SK-N-SH (cell line): ENCODE measurements around the gene FBXO42. TPM values are rescaled to one million over a fixed set of nuclear protein-coding genes. Genes with fewer than 3 reads are reported as not detected.

Source experiments
- CTCF ChIA-PET: fragments of 300-600, 350-600 bp; formaldehyde crosslinking; extraction: SDS; loops from one replicate; lab custom pipeline; 2021; lab: Yijun Ruan, JAX
- POLR2A ChIA-PET: fragments of 350-600 bp; sonication (Branson Sonifier 250); formaldehyde crosslinking; extraction: SDS; loops from one replicate; lab custom pipeline; 2020; ENCODE audit warnings: antibody characterized with exemption, inconsistent platforms; lab: Yijun Ruan, JAX
- DNase-seq: peaks from one replicate; pipeline ENCODE4 v3.0.0; 2012
- H2AFZ ChIP-seq: fragments of 200-600 bp; sonication (generic); 2 replicates; pipeline ENCODE4 v1.8.1; 2016; ENCODE audit warnings: antibody characterized with exemption, mild to moderate bottlenecking, low read depth
- H3F3A ChIP-seq: fragments of 200-600 bp; sonication (generic); replicated peaks from 2 replicates; pipeline ENCODE3; 2016; ENCODE audit warnings: antibody characterized with exemption, mild to moderate bottlenecking; ENCODE audit not compliant: insufficient read depth
- H3K27ac ChIP-seq, 2 experiments: fragments of 200-500 bp in 1 of 2; fragments of 200-600 bp in 1 of 2; sonication (Bioruptor generic) in 1 of 2; sonication (generic), shearing (Covaris generic) in 1 of 2; 2 replicates each; pipeline versions ENCODE4 v1.5.1 to v1.6.1; 2014 to 2016; ENCODE audit warnings: low read depth in 2 of 2, inconsistent platforms in 1 of 2, low read length in 1 of 2, mild to moderate bottlenecking in 1 of 2, mixed read lengths in 1 of 2
- H3K27me3 ChIP-seq: fragments of 200-600 bp; sonication (generic), shearing (Covaris generic); 2 replicates; pipeline ENCODE4 v1.6.1; 2016; ENCODE audit warnings: mixed run types; ENCODE audit not compliant: insufficient read depth
- H3K36me3 ChIP-seq, 2 experiments: fragments of 200-500 bp in 1 of 2; fragments of 200-600 bp in 1 of 2; sonication (Bioruptor generic) in 1 of 2; sonication (generic) in 1 of 2; replicated peaks in 1 of 2; 2 replicates each; pipeline versions ENCODE3 to v1.5.1; 2014 to 2016; ENCODE audit warnings: low read length in 1 of 2, mild to moderate bottlenecking in 1 of 2; ENCODE audit not compliant: insufficient read depth in 2 of 2, control insufficient read depth in 1 of 2
- H3K4me1 ChIP-seq, 2 experiments: fragments of 200-500 bp in 1 of 2; fragments of 200-600 bp in 1 of 2; sonication (Bioruptor generic) in 1 of 2; sonication (generic), shearing (Covaris generic) in 1 of 2; 2 replicates each; pipeline versions ENCODE4 v1.5.1 to v1.6.1; 2014 to 2016; ENCODE audit warnings: low read depth in 1 of 2, low read length in 1 of 2, mixed run types in 1 of 2; ENCODE audit not compliant: insufficient read depth in 2 of 2, control insufficient read depth in 1 of 2
- H3K4me2 ChIP-seq: fragments of 200-600 bp; sonication (generic), shearing (Covaris generic); 2 replicates; pipeline ENCODE4 v1.6.1; 2017; ENCODE audit warnings: mixed run types
- H3K4me3 ChIP-seq, 2 experiments: fragments of 200-500 bp in 1 of 2; fragments of 200-600 bp in 1 of 2; sonication (Bioruptor generic) in 1 of 2; sonication (generic), shearing (Covaris generic) in 1 of 2; 2 replicates each; pipeline versions ENCODE4 v1.5.1 to v1.8.1; 2014 to 2016; ENCODE audit warnings: low read depth in 2 of 2, inconsistent platforms in 1 of 2, low read length in 1 of 2, mild to moderate bottlenecking in 1 of 2, mixed read lengths in 1 of 2, moderate library complexity in 1 of 2
- H3K79me2 ChIP-seq: fragments of 200-600 bp; sonication (generic); 2 replicates; pipeline ENCODE4 v1.8.1; 2017; ENCODE audit warnings: mild to moderate bottlenecking; ENCODE audit not compliant: insufficient read depth
- H3K9ac ChIP-seq: fragments of 200-600 bp; sonication (generic); 2 replicates; pipeline ENCODE4 v1.6.1; 2017; ENCODE audit warnings: mixed run types
- H3K9me2 ChIP-seq: fragments of 200-600 bp; sonication (generic); 2 replicates; pipeline ENCODE4 v1.6.1; 2017; ENCODE audit warnings: mixed run types
- H3K9me3 ChIP-seq: fragments of 200-600 bp; sonication (generic); 2 replicates; pipeline ENCODE4 v1.6.1; 2017; ENCODE audit warnings: mixed run types, mild to moderate bottlenecking, moderate library complexity
- H4K20me1 ChIP-seq: fragments of 200-600 bp; sonication (generic); 2 replicates; pipeline ENCODE4 v1.6.1; 2017; ENCODE audit warnings: mild to moderate bottlenecking, mixed run types; ENCODE audit not compliant: insufficient read depth
- CTCF ChIP-seq: fragments of 200-600 bp; sonication (generic); IDR thresholded peaks from 2 replicates; pipeline ENCODE4 v1.6.1; 2017; ENCODE audit warnings: antibody characterized with exemption, mild to moderate bottlenecking, moderate library complexity
- ELF1 ChIP-seq: IDR thresholded peaks from 2 replicates; pipeline ENCODE4 v1.4.0; 2012
- FOXM1 ChIP-seq: IDR thresholded peaks from 2 replicates; pipeline ENCODE4 v1.4.0; 2012; ENCODE audit warnings: low read depth, mild to moderate bottlenecking
- GATA2 ChIP-seq: sonication (generic); formaldehyde crosslinking; IDR thresholded peaks from 2 replicates; pipeline ENCODE4 v1.5.0; 2020; ENCODE audit warnings: mild to moderate bottlenecking, missing genetic modification reagents
- MAX ChIP-seq: IDR thresholded peaks from 2 replicates; pipeline ENCODE4 v1.4.0; 2012; ENCODE audit warnings: low read depth
- NFIC ChIP-seq: IDR thresholded peaks from 2 replicates; pipeline ENCODE4 v1.4.0; 2012; ENCODE audit warnings: borderline replicate concordance
- PBX3 ChIP-seq: IDR thresholded peaks from 2 replicates; pipeline ENCODE4; 2012
- POLR2AphosphoS5 ChIP-seq: IDR thresholded peaks from 2 replicates; pipeline ENCODE4 v1.6.1; 2012; ENCODE audit warnings: low read depth, low read length
- RAD21 ChIP-seq: IDR thresholded peaks from 2 replicates; pipeline ENCODE4 v1.6.1; 2012; ENCODE audit warnings: mild to moderate bottlenecking, low read length
- REST ChIP-seq: IDR thresholded peaks from 2 replicates; pipeline ENCODE4 v1.6.1; 2012; ENCODE audit warnings: mild to moderate bottlenecking, low read depth, low read length, moderate library complexity
- RFX5 ChIP-seq: IDR thresholded peaks from 2 replicates; pipeline ENCODE4 v1.6.1; 2012; ENCODE audit warnings: mild to moderate bottlenecking, improper control_type of control experiment, low read length
- RXRA ChIP-seq: IDR thresholded peaks from 2 replicates; pipeline ENCODE4 v1.4.0; 2012; ENCODE audit warnings: low read depth, mild to moderate bottlenecking, borderline replicate concordance
- SIN3A ChIP-seq: IDR thresholded peaks from 2 replicates; pipeline ENCODE4 v1.6.1; 2012; ENCODE audit warnings: low read depth, mild to moderate bottlenecking, low read length, moderate library complexity, borderline replicate concordance
- SMC3 ChIP-seq: IDR thresholded peaks from 2 replicates; pipeline ENCODE4 v1.6.1; 2012; ENCODE audit warnings: low read depth, low read length, improper control_type of control experiment
- TAF1 ChIP-seq: IDR thresholded peaks from 2 replicates; pipeline ENCODE4 v1.6.1; 2012; ENCODE audit warnings: low read depth, mild to moderate bottlenecking, low read length, moderate library complexity, borderline replicate concordance
- TEAD4 ChIP-seq: IDR thresholded peaks from 2 replicates; pipeline ENCODE4 v1.4.0; 2012; ENCODE audit warnings: mild to moderate bottlenecking, borderline replicate concordance; ENCODE audit not compliant: insufficient read depth
- USF1 ChIP-seq: IDR thresholded peaks from 2 replicates; pipeline ENCODE4 v1.4.0; 2012; ENCODE audit warnings: low read depth, borderline replicate concordance
- USF2 ChIP-seq: fragments of 150-350 bp; IDR thresholded peaks from 2 replicates; pipeline ENCODE4 v1.6.1; 2017; ENCODE audit warnings: antibody characterized with exemption, low read length, low read depth, borderline replicate concordance
- YY1 ChIP-seq: IDR thresholded peaks from 2 replicates; pipeline ENCODE4 v1.4.0; 2012; ENCODE audit warnings: low read depth, mild to moderate bottlenecking
- WGBS: methylation state at CpG from one replicate; pipeline ENCODE4 v1.1.6; 2017; ENCODE audit warnings: low lambda C conversion rate; 5-methylcytosine and 5-hydroxymethylcytosine counted together
- polyA plus RNA-seq, 3 experiments: library from polyadenylated mRNA; depleted of rRNA; stranded (reverse); fragments of >200 nt; gene quantifications; 2 replicates each; pipeline ENCODE4 v1.2.3, GENCODE V29; 2012

The FBXO42 gene
- polyA plus RNA-seq, 1 of the 3 experiments (the other 2 are of a cell fraction), result 8.6 TPM

- Histone ChIP-seq H3K4me1 (peaks cover 6 to 16% of the 10 kb centered on the region in 2 experiments), H3K9me2 (no peaks in the 10 kb centered on the region), H3K9me3 (no peaks in the 10 kb centered on the region), H3K4me3 (no peak overlapping the region), H3K27me3 (no peaks in the 10 kb centered on the region)
- POLR2A ChIA-PET, result interaction anchor here (1.0 kb wide), 1 partner anchor 18 kb away, joined by 4 read pairs; no protein-coding TSS in a partner anchor
- TF ChIP-seq USF2 (no peak), REST (no peak), RXRA (no peak), SMC3 (no peak), SIN3A (no peak), MAX (no peak), POLR2AphosphoS5 (no peak), TAF1 (no peak), YY1 (no peak), PBX3 (no peak), RAD21 (no peak), NFIC (no peak), ELF1 (no peak), FOXM1 (no peak), TEAD4 (no peak), USF1 (no peak), GATA2 (CRISPR knock-in tag) (no peak), RFX5 (no peak), CTCF (no peak)
- TF ChIP-seq, all 33 proteins: peak for 0
- no peak overlapping the region for H3K9ac ChIP-seq
- no peak overlapping the region for H3K4me2 ChIP-seq
- H3F3A ChIP-seq, result peaks cover 15% of the 10 kb centered on the region
- no peak overlapping the region for H2AFZ ChIP-seq
- no peak for DNase-seq
- no peaks in the 10 kb centered on the region for H3K36me3 ChIP-seq
- H3K79me2 ChIP-seq, result no peaks in the 10 kb centered on the region
- no peaks in the 10 kb centered on the region for H4K20me1 ChIP-seq
- CTCF ChIA-PET, result interaction anchor here (0.9 to 4.7 kb wide), 10 partner anchors 9 to 420 kb away, joined by 3 to 25 read pairs (median 5); partner anchors contain the start of gene FAM131C
- 100% methylated on average over 2 of the region's 2 CpGs for WGBS
- no peak overlapping the region for H3K27ac ChIP-seq
These were observed 116.9 kb downstream of the FBXO42 start for GRCh38 chr1:16235347-16235746.
